Subcutaneous adipose tissue (tissue), 4 donors: ENCODE measurements around the gene GH2. TPM values are rescaled to one million over a fixed set of nuclear protein-coding genes. Genes with fewer than 3 reads are reported as not detected.

Source experiments
- total RNA-seq, 4 donors: library from RNA; depleted of rRNA; stranded (reverse); fragments of >200 nt; gene quantifications; one replicate each; pipeline ENCODE4 v1.1.0, GENCODE V29; 2016
- TF ChIP-seq, protein P1 (sequence below): fragments of 450-650 bp; IDR thresholded peaks from one replicate; pipeline ENCODE4 v1.5.1; 2016; ENCODE audit warnings: low read depth, mild to moderate bottlenecking, control low read depth, antibody characterized with exemption, moderate library complexity

Gene GH2
- total RNA-seq, 4 donors from 2014 or later = not detected

DNA sequence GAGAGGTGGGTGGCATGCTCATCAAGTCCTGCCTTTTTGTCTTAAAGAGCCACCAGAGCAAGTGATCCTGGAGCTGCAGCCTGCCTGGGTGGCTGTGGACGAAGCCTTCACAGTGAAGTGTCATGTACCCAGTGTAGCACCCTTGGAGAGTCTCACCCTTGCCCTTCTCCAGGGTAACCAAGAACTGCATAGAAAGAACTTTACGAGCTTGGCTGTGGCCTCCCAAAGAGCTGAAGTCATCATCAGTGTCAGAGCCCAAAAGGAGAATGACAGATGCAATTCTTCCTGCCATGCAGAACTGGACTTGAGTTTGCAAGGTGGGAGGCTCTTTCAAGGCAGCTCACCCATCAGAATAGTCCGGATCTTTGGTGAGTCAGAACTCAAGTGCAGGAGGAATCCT, 22.5 kb downstream of the GH2 start:
- TF ChIP-seq, protein P1, sequence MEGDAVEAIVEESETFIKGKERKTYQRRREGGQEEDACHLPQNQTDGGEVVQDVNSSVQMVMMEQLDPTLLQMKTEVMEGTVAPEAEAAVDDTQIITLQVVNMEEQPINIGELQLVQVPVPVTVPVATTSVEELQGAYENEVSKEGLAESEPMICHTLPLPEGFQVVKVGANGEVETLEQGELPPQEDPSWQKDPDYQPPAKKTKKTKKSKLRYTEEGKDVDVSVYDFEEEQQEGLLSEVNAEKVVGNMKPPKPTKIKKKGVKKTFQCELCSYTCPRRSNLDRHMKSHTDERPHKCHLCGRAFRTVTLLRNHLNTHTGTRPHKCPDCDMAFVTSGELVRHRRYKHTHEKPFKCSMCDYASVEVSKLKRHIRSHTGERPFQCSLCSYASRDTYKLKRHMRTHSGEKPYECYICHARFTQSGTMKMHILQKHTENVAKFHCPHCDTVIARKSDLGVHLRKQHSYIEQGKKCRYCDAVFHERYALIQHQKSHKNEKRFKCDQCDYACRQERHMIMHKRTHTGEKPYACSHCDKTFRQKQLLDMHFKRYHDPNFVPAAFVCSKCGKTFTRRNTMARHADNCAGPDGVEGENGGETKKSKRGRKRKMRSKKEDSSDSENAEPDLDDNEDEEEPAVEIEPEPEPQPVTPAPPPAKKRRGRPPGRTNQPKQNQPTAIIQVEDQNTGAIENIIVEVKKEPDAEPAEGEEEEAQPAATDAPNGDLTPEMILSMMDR = no peak

DNA sequence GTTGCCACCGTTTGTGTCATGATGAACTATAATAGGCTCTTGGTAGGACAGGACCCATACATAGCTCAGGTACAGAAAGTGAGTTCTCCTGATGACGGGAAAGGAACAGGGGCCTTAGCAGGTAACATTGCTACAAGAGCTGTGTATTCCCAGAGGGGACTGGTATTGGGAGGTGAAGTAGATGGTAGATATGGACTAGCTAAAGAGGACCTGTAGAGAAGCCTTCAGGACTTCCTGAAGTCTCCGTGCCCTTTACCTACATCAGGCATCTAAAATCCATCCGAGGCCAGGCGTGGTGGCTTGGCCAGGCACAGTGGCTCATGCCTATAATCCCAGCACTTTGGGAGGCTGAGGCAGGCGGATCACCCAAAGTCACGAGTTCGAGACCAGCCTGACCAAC, 26.6 kb downstream of the GH2 start:
- TF ChIP-seq, protein P1 = no peak

DNA sequence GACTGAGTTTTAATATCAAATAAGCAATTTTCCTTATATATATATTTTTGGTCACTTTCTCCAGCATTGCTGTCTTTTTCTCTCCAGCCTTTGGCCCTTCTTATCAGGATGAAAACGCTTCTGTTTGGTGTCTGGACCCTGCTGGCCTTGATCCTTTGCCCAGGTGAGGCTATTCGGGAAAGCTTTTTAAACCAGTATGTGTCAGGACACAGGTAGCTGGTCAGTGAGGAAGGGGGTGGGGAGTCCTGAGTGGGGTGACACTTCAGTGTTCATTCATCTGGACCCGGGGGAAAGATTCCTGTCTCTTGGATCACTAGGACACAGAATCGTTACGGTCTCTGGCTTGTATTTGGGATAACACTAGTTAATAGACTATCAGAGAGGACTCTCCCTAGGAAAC, 27.0 kb downstream of the GH2 start:
- TF ChIP-seq, protein P1 = no peak

DNA sequence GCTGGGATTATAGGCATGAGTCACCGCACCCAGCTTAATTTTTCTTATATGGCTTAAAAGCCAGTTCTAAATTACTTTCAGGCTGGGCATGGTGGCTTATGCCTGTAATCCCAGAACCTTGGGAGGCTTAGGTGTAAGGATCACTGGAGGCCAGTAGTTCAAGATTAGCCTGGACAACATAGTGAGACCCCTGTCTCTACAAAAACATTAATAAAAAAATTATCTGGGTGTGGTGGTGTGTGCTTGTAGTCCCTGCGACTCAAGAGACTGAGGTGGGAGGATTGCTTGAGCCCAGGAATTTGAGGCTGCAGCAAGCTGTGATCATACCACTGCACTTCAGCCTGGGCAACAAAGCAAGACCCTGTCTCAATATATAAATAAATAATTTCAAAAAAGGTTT, 28.5 kb downstream of the GH2 start:
- TF ChIP-seq, protein P1 = no peak

DNA sequence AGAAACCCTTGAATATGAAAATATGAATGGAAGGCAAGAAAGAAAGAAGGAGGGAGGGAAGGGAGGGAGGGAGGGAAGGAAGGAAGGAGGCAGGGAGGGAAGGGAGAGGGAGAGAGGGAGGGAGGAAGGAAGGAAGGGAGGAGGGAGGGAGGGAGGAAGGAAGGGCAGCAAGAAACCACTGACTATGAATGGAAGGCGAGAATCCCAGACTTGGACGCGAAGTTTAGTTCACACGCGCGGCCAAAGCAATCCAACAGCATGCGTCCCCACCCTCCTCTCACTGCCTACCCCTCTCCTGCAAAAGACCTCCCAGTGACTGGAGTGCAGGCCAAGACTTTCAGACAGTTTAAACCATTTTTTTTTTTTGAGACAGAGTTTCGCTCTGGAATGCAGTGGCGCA, 31.3 kb downstream of the GH2 start:
- TF ChIP-seq, protein P1 = no peak

DNA sequence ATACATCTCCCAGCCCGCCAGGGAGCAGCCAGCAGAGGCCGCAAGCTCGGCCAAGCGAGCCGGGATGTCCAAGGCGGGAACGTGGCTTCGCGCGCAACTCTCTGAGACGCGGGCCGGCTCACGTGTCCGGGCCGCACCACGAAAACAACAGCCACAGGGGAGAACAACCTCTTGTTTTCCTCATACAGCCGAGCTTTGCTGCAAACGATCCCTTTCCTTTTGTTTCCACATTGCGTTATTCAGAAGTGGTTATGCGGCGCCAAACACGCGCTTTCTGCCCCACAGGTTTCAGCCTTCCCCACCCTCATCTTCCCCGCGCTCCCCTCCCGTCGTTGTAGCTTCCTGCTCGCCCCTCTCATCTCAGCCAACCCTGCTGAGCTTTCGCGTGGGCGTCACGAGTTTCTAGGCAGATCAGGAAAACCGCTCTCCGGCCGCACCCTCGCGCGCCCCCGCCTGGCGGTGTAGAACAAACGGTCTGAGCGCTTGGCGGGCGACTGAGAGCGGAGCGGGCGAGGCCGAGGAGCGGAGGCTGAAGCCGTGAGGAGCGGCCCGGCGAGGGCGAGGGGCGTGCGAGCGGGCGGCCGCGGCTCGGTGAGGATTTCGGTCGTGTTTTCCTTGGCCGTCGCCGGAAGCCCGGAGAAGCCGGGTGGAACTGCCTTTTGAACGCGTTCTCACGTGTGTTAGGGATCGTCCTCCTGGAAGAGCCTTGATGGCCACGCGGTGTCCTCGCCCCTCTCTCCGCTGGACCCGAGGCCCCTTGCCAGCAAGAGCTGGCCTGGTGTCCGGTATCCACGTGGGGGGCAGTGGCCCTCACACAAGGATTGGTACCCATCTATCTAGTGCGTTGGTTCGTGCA, 32.7 kb downstream of the GH2 start:
- TF ChIP-seq, protein P1 = no peak

DNA sequence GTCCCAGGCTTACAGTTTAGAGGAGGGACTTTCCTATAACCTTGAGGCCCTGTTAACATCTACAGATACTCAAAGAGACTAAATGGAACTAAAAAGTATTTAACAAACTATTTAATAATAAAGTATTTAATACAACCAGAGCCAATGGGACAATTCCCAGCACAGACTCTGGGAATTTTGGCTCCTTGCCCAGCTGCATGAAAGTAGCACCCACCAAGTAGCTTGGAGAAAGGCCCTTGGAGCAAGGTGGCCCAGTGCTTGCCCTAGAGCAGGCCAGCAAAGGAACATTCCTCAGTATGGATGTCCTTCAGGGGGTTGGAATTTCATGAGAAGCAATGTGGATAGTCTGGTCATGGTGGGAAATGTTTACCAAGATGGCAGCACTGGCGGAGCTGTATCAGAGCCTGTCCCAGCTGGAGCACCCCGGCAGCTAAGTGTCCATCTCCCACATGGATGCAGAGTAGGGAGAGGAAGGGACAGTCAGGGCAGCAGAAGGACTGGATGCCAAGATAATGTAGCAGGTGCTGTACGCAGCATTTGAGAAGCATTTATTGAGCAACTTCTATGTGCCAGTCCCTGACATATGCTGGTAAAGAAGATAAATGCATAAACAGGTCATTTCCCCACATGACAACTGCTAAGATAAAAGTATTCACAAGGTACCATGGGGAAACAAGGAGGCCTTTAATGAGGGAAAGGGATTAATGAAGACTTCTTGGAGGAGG, 34.1 kb downstream of the GH2 start:
- TF ChIP-seq, protein P1 = no peak
